ENCODE results near the gene DCC.

Gene DCC

DNA sequence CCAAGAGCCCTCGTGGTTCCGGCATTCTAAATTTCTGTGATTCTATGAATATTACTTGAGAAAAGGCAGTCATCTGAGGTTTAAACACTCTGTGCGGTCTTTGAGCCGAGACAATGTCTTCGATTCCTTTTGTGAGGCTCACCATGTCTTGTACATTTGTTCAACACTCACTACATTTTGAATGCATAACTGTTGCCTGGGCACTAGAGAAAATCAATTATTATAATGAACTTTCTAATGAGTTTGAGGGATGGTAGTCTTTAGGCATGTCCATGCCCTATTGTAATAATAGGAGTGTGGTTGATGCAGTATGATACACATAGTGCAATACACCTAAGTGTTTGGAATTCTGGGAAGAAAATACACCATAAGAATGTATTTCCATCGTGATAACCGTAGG, 1181.1 kb downstream of the DCC start:
- no peak for DNase-seq (ENCODE audit: low spot score)

DNA sequence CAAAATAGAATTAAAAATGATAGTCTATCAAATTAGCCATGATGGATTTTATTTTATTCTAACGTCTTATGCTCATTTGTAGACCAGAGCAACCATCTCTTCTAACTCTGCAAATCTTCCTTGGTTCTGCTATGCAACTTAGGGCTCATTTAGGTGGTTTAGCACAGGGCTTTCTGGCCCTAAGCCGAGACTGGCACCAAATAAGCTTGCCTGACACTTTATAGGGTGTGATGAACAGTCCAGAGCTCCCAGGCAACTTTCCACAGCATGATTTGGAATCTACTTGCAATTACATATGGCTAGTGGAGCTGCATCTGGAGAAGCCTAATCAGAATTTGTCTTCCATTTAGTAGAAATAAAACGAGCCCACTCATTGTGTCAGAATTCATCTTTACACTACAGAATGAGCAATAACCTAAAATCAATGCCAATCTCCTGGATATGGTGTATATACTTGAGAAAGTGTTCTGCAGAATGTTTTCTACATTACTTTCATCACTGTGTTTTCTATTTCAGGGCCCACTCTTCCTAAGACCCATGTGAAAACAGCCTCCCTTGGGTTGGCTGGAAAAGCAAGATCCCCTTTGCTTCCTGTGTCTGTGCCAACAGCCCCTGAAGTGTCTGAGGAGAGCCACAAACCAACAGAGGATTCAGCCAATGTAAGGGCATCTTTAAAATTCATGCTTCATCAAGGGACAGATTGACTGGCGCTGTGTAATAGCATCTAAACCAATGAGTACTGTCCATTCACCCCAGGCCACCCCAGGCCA, 1186.3 kb downstream of the DCC start:
- DNase-seq (ENCODE audit: low spot score): no peak

DNA sequence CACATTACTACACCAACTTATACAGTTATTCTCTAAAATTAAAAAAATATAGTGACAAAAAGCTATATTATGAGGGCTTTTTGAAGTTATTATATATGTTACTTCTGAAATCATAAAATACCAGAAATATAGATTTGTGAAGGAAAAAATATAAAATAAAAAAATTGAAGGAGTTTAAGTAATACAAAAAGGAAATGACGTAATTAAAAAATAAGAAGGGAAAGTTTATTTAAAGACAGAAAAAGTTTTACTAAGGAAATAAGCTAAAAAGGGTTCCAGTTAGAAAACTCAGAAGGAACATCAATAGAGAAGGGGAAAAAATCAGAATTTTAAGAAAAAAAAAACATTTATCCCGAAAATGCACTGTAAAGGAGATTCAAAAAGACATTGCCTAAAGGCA, 1187.4 kb downstream of the DCC start:
- DNase-seq (ENCODE audit: low spot score): no peak

DNA sequence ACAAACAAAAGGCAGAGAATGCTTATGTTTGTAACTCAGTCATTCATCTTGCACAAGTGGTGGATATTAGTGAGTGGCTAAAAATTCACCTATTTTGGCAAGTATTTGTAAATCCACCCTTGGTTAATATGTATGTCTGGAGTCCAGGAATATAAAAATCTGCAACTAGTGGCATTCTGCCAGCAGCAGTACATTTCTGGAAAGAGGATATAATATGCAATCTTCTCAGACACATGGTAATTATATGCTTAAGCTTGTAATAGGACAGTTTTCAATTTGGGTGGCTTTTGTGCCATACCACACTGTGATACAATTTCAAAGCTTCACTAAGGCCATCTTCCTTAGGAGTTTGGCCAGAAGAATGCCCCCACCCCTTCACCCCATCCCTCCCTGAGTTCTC, 1191.2 kb downstream of the DCC start:
- no peak for DNase-seq (ENCODE audit: low spot score)

DNA sequence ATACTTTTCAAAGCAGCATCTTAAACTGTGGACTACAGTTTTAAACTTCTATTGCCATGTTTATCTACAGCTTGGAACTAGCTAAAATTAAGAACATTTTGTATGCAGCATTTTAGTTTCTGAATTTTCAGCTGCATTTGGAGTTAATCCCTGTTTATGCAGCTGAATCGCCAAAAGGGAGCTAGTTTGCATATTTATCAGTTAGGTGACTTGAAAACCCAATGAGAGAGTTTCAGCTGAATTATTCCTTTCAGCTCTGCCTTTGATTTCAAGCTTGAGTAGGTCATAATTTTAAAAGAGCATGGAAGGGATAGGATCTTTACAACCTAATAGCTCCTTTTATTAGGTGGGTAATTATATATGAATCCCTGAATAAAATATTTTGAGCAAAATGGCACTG, 1191.9 kb downstream of the DCC start:
- DNase-seq (ENCODE audit: low spot score): no peak

DNA sequence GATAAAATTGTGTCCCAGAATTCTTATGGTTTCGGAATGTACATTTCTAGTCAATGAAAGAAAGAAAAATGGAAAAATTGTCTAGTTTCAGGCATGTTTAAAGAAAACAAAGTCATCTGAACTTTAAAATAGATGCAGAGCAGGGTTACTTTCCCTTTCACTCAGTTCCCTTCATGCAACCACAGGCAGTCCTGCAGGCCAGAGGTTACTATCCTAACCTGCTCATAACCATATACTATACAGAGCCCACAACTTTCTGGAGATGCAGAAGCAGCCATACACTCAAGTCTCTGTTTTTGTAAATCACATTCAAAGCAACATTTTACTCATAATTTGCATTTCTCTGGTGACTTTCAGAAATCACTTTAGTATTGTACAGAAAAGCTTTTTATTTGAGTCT, 1194.2 kb downstream of the DCC start:
- DNase-seq (ENCODE audit: low spot score): no peak

DNA sequence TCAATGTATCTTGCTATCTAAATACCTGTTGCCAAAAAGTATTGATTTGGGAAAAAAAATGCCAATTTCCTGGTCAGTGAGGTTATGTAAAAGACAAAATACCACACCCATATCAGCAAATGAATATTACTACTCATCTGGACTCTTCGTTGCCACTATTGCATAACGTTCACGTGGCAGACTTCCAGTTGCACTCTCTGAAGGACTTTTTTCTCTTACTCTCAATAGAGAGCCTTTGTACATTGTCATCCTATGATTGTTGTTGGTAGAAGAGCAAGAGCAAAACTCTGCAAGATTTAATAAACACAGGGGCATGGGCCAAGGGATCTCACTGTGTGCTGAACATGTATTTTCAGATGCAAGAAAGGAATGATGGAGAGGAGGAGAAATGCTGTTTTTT, 1194.7 kb downstream of the DCC start:
- no peak for DNase-seq (ENCODE audit: low spot score)

DNA sequence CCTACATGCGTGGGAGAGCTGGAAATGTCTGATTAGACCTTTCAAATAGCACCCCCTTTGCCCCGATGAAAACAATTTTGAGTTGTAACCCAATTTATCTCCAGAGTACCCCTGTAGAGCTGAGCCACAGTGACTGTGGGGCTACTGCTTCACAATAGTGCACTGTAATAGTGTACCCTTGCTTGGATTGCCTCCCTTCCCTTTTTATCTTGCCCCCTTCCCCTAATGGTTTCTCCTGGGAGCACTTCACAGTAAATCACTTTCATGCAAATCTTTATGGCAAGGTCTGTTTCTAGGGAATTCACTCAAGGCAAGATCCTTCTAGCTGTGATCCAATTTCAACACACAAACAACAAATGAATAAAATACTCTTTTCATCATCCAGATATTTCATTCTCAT, 1196.9 kb downstream of the DCC start:
- DNase-seq (ENCODE audit: low spot score): no peak

DNA sequence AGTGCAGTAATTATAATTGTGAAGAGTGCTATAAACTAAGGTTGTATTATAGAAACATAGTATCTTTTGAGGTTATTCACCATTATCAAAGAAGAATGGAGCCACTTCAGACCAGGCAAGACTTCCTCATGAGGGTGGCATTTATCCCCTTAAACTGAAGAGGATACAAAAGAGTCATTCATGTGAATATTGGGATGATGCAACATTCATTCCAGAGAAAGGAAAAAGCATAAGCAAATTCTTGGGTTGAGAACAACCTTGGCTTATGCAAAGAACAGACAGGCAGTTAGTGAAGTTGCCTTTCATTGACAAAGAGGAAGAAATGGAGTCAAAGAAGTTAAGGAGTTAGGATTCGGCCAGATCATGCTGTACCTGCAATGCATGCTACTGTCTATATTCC, 1201.9 kb downstream of the DCC start:
- no peak for DNase-seq (ENCODE audit: low spot score)

DNA sequence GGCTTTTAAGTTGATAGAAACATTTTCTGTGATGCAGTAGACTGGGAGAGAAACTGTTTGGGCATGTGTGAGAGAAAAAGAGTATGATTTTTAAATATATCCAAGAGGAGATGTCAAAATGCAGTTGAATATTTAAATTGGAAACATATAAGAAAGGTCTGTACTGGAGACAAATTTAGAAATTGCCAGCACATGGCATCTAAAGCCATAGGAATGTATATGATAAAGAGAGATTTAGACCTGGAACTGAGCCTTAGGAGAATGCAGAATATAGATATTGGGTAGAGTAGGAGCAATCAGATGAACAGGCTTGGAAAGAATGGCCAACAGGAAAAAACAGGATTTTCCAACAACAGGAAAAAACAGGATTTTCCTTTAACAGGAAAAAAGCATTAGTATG, 1203.7 kb downstream of the DCC start:
- no peak for DNase-seq (ENCODE audit: low spot score)

DNA sequence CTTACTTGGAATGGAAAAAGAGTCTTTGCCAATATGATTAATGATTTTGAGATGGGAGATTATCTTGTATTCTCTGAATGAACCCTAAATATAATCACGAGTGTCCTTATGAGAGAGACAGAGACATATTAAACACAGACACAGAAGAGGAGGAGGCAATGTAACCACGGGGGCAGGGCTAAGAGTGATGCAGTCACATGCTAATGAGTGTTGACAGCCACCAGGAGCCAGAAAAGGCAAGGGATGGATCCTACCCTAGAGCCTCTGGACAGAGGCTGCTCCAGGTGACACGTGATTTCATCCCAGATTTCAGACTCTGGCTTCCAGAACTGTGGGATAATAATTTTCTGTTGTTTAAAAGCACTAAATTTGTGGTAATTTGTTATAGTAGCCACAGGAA, 1204.9 kb downstream of the DCC start:
- no peak for DNase-seq (ENCODE audit: low spot score)

DNA sequence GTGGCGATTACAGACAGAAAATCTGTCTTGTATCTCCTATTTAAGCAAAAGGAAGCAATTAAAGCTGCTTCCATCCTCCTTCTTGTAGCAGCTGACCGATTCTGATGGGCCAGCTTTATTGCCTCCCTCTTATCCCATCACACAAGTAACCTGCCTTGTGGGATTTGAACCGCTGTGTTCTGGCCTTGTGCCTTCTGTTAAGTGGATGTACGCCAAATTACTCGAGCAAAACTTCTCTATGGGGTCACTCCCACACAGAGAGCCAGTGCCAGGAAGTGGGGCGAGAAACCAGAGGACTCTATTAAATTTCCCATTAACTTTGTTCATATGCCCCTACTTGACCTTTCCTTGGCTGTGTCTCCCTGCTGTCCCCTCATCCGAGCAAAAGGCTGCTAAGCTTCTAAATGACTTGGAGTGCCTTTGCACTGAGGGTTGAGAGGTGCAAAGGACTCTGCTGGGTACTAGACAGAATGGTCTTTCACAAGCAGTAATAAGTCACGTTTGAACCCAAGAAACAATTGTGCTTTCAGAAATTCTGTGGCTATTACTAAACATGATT, 1212.0 kb downstream of the DCC start:
- no peak for DNase-seq (ENCODE audit: low spot score)

DNA sequence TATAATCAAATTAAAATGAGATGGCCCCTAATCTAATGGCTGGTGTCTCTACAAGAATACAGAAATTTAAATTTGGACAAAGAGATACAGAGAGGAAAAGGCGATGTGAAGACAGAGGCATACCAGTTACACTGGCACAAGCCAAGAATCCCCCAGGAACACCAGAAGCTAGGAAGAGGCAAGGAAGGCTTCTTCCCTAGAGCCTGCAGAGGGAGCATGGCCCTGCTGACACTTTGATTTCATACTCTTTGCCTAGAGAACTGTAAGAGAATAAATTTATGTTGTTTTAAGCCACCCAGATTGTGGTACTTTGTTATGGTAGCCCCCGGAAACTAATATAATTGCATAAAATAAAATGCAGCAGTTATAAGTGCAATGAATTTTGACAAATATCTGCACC, 1213.0 kb downstream of the DCC start:
- DNase-seq (ENCODE audit: low spot score): no peak

DNA sequence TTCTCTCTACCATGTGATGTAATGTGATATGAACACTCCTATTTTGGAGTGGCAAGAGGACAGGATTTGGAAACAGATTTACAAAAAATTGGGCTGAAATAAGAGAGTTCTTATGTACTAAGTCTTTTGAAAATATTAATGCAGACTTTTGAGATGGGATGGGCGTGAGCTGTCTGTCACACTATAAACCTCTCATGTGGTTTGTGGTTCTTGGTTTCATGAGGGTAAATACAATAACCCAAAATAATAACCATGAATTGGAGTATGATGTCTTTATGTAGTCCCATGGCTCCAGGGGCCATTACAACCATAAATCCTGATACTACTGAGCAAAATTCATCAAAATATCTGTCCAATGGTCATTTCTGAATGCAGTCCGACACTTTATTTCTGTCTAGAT, 1216.5 kb downstream of the DCC start:
- no peak for DNase-seq (ENCODE audit: low spot score)

DNA sequence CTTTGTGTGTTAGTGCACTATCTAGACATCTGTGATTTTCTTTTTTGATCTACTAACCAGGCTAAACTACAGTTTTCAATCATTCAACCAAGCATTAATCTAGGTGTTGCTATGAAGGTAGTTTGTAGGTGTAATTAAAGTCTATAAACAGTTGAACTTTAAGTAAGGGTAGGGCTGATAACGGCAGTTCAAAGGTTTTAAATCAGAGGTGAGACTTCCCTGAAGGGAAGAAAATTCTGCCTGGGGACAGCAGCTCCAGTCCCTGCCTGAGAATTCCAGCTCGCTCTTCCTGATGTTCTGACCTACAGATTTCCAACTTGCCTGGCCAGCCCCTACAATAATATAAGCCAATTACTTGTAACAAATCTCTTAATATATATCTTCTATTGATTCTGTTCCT, 1220.5 kb downstream of the DCC start:
- DNase-seq (ENCODE audit: low spot score): no peak

DNA sequence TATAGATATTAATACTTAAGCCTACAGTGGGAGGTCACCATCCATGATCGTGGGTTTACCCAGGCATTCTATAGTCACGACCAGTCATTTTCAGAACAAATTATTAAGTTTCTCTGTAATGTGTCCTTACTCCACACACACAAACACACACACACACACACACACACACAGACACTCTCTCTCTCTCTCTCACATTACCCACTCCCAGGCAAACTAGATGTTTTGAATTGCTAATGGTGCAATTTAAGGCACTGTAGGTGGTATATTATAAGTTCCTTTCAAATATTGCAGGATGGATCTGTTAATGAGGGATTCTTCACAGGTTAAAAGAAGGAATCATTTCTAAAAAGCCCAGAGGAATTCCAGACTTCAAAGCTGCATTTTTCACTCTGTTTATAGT, 1226.6 kb downstream of the DCC start:
- no peak for DNase-seq (ENCODE audit: low spot score)

DNA sequence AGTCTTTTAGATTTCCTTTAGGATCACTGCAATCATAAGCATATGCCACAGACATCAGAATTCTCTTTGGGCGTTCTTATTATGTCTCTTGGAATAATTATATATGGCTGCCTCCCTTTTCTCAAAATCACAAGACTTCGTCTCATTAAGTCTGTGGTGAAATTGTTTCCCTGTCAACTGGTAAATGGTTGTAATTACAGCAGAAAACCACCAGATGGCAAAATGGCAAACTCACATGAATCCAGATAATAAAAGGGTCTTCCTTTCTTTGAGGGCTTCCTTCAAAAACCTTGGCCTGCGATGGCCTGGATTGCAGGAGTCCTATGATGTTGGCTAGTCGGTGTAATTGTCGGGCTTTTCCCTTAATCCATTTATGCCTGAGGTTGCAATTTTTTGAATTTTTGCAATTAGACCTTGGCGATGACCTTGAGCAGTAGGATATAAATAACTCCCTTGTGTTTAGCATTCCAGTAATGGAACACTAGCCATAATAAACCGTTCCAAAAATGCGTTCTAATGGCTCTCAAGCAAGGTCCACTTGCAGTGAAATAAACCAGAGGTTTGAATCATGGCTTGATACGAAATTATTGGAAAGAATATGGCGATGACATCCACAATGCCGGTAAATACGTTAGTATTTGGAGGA, 1228.1 kb downstream of the DCC start:
- DNase-seq (ENCODE audit: low spot score): no peak

Measured in ecto neural progenitor cell (in vitro differentiated cells).